K562 (cell line): Measurements from ENCODE around the gene ARMC8.
A peak's percentile ranks its signal among the peaks of the same experiment; 100 is the strongest.

Source experiments
- NR1H2 ChIP-seq: sonication (generic); formaldehyde crosslinking; IDR thresholded peaks from 2 replicates; pipeline ENCODE4 v1.4.0; 2020; ENCODE audit warnings: mild to moderate bottlenecking, missing genetic modification reagents
- POLR2A ChIP-seq: fragments of 450-650 bp; conservative IDR thresholded peaks from 2 replicates; pipeline ENCODE4 v1.6.1; 2016
- RNF2 ChIP-seq: sonication (generic); IDR thresholded peaks from 2 replicates; pipeline ENCODE4 v1.6.1; 2016
- TAF1 ChIP-seq: IDR thresholded peaks from 2 replicates; pipeline ENCODE4 v1.6.1; 2011; ENCODE audit warnings: mild to moderate bottlenecking, low read length, moderate library complexity; ENCODE audit not compliant: insufficient read depth, control insufficient read depth, severe bottlenecking; ENCODE audit errors: extremely low read depth
- ZNF449 ChIP-seq: fragments of 250-450 bp; sonication (Bioruptor Pico); IDR thresholded peaks from 2 replicates; pipeline ENCODE4 v1.8.0; 2022; ENCODE audit warnings: moderate library complexity, mild to moderate bottlenecking, inconsistent platforms

- no peak for TF ChIP-seq NR1H2 (CRISPR knock-in tag)
- peak; percentile 91 for TF ChIP-seq POLR2A
- peak; percentile 25; the same call in 1 of the 2 replicates for TF ChIP-seq RNF2
- TF ChIP-seq ZNF449 (CRISPR knock-in tag): no peak
- TF ChIP-seq TAF1: peak; percentile 82
Observed at GRCh38 chr3:138174421-138175131, 12.5 kb upstream of the ARMC8 start, which contains the start of gene DBR1.
